Measurements from ENCODE around the gene TBC1D22A. TPM values are rescaled to one million over a fixed set of nuclear protein-coding genes. Genes with fewer than 3 reads are reported as not detected.

TBC1D22A gene
- total and polyA plus RNA-seq, 2 donors (not counting 3 experiments of a cell fraction or from before 2014, with no cell fraction given) = 26.1 to 32.4 TPM

GRCh38 chr22:46951350-46951749, 188.9 kb downstream of the TBC1D22A start:
- DNase-seq (ENCODE audit: low read depth, low spot score) (no peak), FAIRE-seq (no peak)
- no peaks in the 10 kb centered on the region for H3K9me3 ChIP-seq (replicated peaks; ENCODE audit: control insufficient read depth, insufficient read depth, low read length)
- H3K4me2 ChIP-seq (ENCODE audit: insufficient read depth, low read length) = no peak overlapping the region
- no peaks in the 10 kb centered on the region for H3K36me3 ChIP-seq (ENCODE audit: control insufficient read depth in 2 of 2, extremely low read depth in 1 of 2, insufficient read depth in 2 of 2, low read length in 2 of 2)
- no peak overlapping the region for H2AFZ ChIP-seq (ENCODE audit: low read depth, low read length)
- H3K9ac ChIP-seq (replicated peaks; ENCODE audit: extremely low read depth, insufficient read depth, low read length) = no peak overlapping the region
- no peaks in the 10 kb centered on the region for H3K27me3 ChIP-seq (ENCODE audit: control insufficient read depth in 2 of 2, insufficient read depth in 2 of 2, low read length in 2 of 2)
- no TSS peak for BruUV-seq (replicated peaks)
- H4K20me1 ChIP-seq (replicated peaks; ENCODE audit: control insufficient read depth, extremely low read depth, insufficient read depth, low read length) = no peaks in the 10 kb centered on the region
- intact Hi-C loops (cut with micrococcal nuclease) (no loop called here), dilution Hi-C loops (cut with MboI; ENCODE audit: extremely low pct_ligation_motif_present, low sequenced_read_pairs) (no loop called here)
- no peaks in the 10 kb centered on the region for H3K79me2 ChIP-seq (ENCODE audit: control insufficient read depth, insufficient read depth, low read length)
- POLR2A ChIA-PET = no interaction called here
- no peak for TF ChIP-seq FOS (IDR thresholded peaks at IDR 0.05; ENCODE audit: borderline replicate concordance, insufficient read depth, low read length)
- H3K4me3 ChIP-seq (replicated peaks in 1 of 3; ENCODE audit: insufficient read depth in 1 of 3, low read depth in 1 of 3, low read length in 3 of 3) = no peak overlapping the region
- no peaks in the 10 kb centered on the region for H3K4me1 ChIP-seq (ENCODE audit: control insufficient read depth, extremely low read depth, insufficient read depth, low read length)
- CTCF ChIA-PET = no interaction called here
- no peak overlapping the region for H3K27ac ChIP-seq (ENCODE audit: insufficient read depth, low read depth, low read length)
- H3K9me1 ChIP-seq (replicated peaks; ENCODE audit: control insufficient read depth, extremely low read depth, insufficient read depth, low read length) = no peaks in the 10 kb centered on the region

GRCh38 chr22:46951973-46952372, 189.5 kb downstream of the TBC1D22A start:
- ChIA-PET CTCF (interaction anchor here (1.6 kb wide), 1 partner anchor 148 kb away, joined by 3 read pairs; no protein-coding TSS in a partner anchor), POLR2A (no interaction called here)
- no peak overlapping the region for H3K4me3 ChIP-seq (replicated peaks in 1 of 3; ENCODE audit: insufficient read depth in 1 of 3, low read depth in 1 of 3, low read length in 3 of 3)
- no peak overlapping the region for H3K27ac ChIP-seq (ENCODE audit: insufficient read depth, low read depth, low read length)
- intact Hi-C loops (cut with micrococcal nuclease) (no loop called here), dilution Hi-C loops (cut with MboI; ENCODE audit: extremely low pct_ligation_motif_present, low sequenced_read_pairs) (no loop called here)
- no peaks in the 10 kb centered on the region for H3K27me3 ChIP-seq (ENCODE audit: control insufficient read depth in 2 of 2, insufficient read depth in 2 of 2, low read length in 2 of 2)
- no peak for DNase-seq (ENCODE audit: low read depth, low spot score)
- H3K9ac ChIP-seq (replicated peaks; ENCODE audit: extremely low read depth, insufficient read depth, low read length) = no peak overlapping the region
- no peaks in the 10 kb centered on the region for H3K79me2 ChIP-seq (ENCODE audit: control insufficient read depth, insufficient read depth, low read length)
- no peak for TF ChIP-seq EZH2 (IDR thresholded peaks at IDR 0.05; ENCODE audit: borderline replicate concordance, low read depth, low read length, severe bottlenecking)
- no peak for TF ChIP-seq JUN (IDR thresholded peaks at IDR 0.05; ENCODE audit: borderline replicate concordance, insufficient read depth, insufficient read length, low read depth)
- TF ChIP-seq POLR2A (IDR thresholded peaks at IDR 0.05; ENCODE audit: low read depth, low read length) = no peak
- no peak for TF ChIP-seq CTCF (IDR thresholded peaks at IDR 0.05; ENCODE audit: extremely low read depth in 1 of 2, insufficient read depth in 1 of 2, low read depth in 1 of 2, low read length in 2 of 2)
- no peak for TF ChIP-seq FOS (IDR thresholded peaks at IDR 0.05; ENCODE audit: borderline replicate concordance, insufficient read depth, low read length)
- no peaks in the 10 kb centered on the region for H3K36me3 ChIP-seq (ENCODE audit: control insufficient read depth in 2 of 2, extremely low read depth in 1 of 2, insufficient read depth in 2 of 2, low read length in 2 of 2)
- no peaks in the 10 kb centered on the region for H3K9me1 ChIP-seq (replicated peaks; ENCODE audit: control insufficient read depth, extremely low read depth, insufficient read depth, low read length)
- H3K4me1 ChIP-seq (ENCODE audit: control insufficient read depth, extremely low read depth, insufficient read depth, low read length) = no peaks in the 10 kb centered on the region
- no peaks in the 10 kb centered on the region for H4K20me1 ChIP-seq (replicated peaks; ENCODE audit: control insufficient read depth, extremely low read depth, insufficient read depth, low read length)
- no peaks in the 10 kb centered on the region for H3K9me3 ChIP-seq (replicated peaks; ENCODE audit: control insufficient read depth, insufficient read depth, low read length)
- no peak overlapping the region for H3K4me2 ChIP-seq (ENCODE audit: insufficient read depth, low read length)
- FAIRE-seq = no peak
- no TSS peak for BruUV-seq (replicated peaks)
- no peak overlapping the region for H2AFZ ChIP-seq (ENCODE audit: low read depth, low read length)
